ENCODE data around the gene TAF4.

Gene TAF4

DNA sequence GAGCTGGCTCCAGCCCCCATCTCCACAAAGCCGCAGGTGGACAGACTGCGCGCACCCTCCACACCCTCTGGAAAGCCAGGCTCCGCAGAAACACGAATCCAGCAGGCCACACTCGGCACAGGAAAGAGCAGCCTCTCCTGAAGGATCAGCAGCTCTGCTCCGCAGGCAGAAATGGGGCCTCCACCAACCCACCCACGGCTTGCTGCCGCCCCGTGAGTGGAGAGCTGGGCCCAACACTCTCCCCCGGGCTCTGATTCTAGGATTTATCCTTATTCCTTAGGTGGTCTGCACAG lies 39.2 kb downstream of the TAF4 start:
- Histone ChIP-seq H3K4me3 (no peak overlapping the region), H3K27me3 (no peaks in the 10 kb centered on the region), H3K9ac (peak overlapping the region in 9 of 11 experiments; percentile 1 to 72 (median 51); a peak in 17 of 22 replicates), H3K4me1 (peaks cover 23 to 56% (median 48%) of the 10 kb centered on the region in 10 experiments), H3K4me2 (peak overlapping the region; percentile 64 to 87 (median 73)), H3K36me3 (peaks cover 0 to 14% (median 3%) of the 10 kb centered on the region in 11 experiments; a peak in 8 of 22 replicates), H3K9me3 (replicated peaks in 1 of 11) (peaks cover 0 to 8% (median 0%) of the 10 kb centered on the region in 11 experiments; a peak in 1 of 22 replicates), H4K20me1 (peaks cover 95 to 100% (median 98%) of the 10 kb centered on the region in 11 experiments), H3K27ac (peak overlapping the region in 7 of 11 experiments; percentile 30 to 68 (median 54); a peak in 13 of 22 replicates)
- no peak for TF ChIP-seq Cebpa-rat (IDR thresholded peaks at IDR 0.05)

DNA sequence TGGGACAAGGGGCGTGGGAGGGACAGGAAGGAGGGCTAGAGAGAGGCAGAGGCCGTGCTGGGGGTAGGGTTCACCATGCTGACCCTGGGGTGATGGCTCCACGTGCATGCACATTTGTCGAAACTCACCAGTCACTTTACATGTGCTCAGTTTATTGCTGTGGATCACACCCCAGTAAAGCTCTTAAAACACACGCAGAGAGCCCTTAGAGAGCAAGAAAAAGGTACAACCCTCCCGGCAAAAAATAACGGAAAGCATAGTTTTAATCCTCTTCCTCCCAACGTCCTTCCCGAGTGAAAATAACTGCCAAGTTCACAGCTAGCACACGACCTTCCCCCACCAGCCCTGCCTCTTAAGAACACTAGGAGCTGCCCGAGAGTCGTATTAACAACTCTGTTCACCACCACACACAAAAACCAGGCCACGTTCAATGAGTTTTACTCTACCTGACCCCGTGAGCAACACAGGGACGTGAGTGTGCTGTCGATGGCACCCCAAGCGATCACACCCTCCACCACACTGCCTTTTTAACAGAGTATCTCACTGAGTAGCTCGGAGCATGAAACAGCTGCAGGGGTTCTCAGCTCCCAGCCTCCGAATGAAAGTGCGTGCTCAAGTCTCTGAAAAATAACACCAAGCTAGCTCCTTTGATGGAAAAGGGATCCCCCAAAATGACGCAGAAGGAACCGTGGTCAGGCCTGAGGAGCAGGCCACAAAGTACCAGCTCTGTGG lies 39.7 kb downstream of the TAF4 start:
- Histone ChIP-seq H3K36me3 (peaks cover 0 to 10% (median 3%) of the 10 kb centered on the region in 11 experiments; a peak in 8 of 22 replicates), H3K9ac (peak overlapping the region in 9 of 11 experiments; percentile 1 to 72 (median 53); a peak in 17 of 22 replicates), H3K27me3 (no peaks in the 10 kb centered on the region), H4K20me1 (peaks cover 95 to 100% (median 98%) of the 10 kb centered on the region in 11 experiments), H3K9me3 (replicated peaks in 1 of 11) (peaks cover 0 to 8% (median 0%) of the 10 kb centered on the region in 11 experiments; a peak in 1 of 22 replicates), H3K4me3 (no peak overlapping the region), H3K4me2 (peak overlapping the region; percentile 64 to 87 (median 73)), H3K4me1 (peaks cover 23 to 56% (median 49%) of the 10 kb centered on the region in 10 experiments), H3K27ac (peak overlapping the region in 9 of 11 experiments; percentile 30 to 68 (median 46); a peak in 17 of 22 replicates)
- no peak for TF ChIP-seq Cebpa-rat (IDR thresholded peaks at IDR 0.05)

DNA sequence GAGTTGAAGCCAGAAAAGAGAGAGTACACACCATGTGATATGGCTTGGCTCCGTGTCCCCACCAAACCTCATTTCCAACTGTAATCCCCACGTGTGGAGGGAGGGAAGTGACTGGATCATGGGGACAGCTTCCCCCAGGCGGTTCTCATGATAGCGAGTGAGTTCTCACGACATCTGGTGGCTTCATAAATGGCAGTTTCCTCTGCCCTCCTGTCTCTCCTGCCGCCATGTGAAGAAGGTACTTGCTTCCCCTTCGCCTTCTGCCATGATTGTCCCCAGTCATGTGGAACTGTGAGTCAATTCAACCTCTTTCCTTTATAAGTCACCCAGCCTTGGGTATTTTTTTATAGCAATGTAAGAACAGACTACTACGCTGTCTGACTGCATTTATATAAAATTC lies 40.3 kb downstream of the TAF4 start:
- no peak overlapping the region for H3K4me3 ChIP-seq
- peak overlapping the region in 8 of 11 experiments; percentile 1 to 72 (median 55); a peak in 8 of 22 replicates for H3K9ac ChIP-seq
- peak overlapping the region; percentile 46 to 87 (median 73) for H3K4me2 ChIP-seq
- no peak for TF ChIP-seq Cebpa-rat (IDR thresholded peaks at IDR 0.05)
- H4K20me1 ChIP-seq = peaks cover 95 to 100% (median 98%) of the 10 kb centered on the region in 11 experiments
- no peaks in the 10 kb centered on the region for H3K27me3 ChIP-seq
- H3K27ac ChIP-seq = peak overlapping the region in 9 of 11 experiments; percentile 30 to 68 (median 46); a peak in 16 of 22 replicates
- H3K4me1 ChIP-seq = peaks cover 23 to 58% (median 51%) of the 10 kb centered on the region in 10 experiments
- H3K36me3 ChIP-seq = peaks cover 0 to 6% (median 0%) of the 10 kb centered on the region in 11 experiments; a peak in 5 of 22 replicates
- H3K9me3 ChIP-seq (replicated peaks in 1 of 11) = peaks cover 0 to 8% (median 0%) of the 10 kb centered on the region in 11 experiments; a peak in 1 of 22 replicates

DNA sequence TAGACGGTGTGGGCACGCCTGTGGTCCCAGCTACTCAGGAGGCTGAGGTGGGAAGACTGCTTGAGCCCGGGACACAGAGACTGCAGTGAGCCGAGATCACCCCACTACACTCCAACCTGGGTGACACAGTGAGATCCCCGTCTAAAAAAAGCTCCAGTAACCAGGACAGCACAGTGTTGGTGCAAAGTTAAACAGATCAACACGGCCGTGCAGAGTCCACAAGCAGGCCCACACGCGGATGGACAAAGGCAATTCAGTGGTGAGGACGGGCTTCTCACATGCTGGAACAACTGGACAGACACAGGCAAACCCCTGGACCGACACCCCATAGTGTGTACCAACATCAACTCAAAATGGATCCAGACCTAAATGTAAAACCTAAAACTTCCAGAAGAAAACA lies 41.7 kb downstream of the TAF4 start:
- H4K20me1 ChIP-seq = peaks cover 96 to 100% (median 98%) of the 10 kb centered on the region in 11 experiments
- H3K27ac ChIP-seq = no peak overlapping the region
- no peak overlapping the region for H3K4me3 ChIP-seq
- H3K4me2 ChIP-seq = no peak overlapping the region
- H3K27me3 ChIP-seq = no peaks in the 10 kb centered on the region
- TF ChIP-seq Cebpa-rat (IDR thresholded peaks at IDR 0.05) = no peak
- peaks cover 0 to 8% (median 0%) of the 10 kb centered on the region in 11 experiments; a peak in 1 of 22 replicates for H3K9me3 ChIP-seq (replicated peaks in 1 of 11)
- peaks cover 0 to 3% (median 0%) of the 10 kb centered on the region in 11 experiments; a peak in 2 of 22 replicates for H3K36me3 ChIP-seq
- peaks cover 23 to 69% (median 63%) of the 10 kb centered on the region in 10 experiments for H3K4me1 ChIP-seq
- H3K9ac ChIP-seq = peak overlapping the region in 1 of 11 experiments; percentile 16; a peak in 1 of 22 replicates

DNA sequence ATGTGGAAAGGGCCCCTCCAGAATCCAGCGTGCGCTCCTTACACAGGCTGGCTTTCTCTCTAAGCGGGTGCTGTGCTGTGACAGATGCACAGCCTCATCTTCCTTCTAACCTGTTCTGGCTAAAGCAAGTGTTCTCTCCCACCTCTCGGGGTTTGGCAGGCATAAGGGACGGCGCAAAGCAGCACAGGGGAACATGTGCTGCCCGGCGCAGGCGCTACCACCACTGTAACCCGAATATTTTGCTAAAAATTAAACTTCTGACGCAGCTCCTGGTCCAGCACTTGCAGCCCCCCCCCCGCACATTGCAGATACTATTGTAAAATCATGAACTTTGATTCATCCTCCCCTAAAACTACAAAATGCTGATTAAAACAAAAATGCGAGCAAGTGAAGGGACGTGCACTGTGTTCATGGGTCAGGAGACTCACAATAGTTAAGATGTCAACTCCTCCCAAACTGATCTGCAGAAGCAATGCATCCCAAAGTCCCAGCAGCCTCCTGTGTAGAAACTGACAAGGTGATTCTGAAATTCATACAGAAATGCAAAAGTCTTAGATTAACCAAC lies 43.0 kb downstream of the TAF4 start:
- Histone ChIP-seq H3K27me3 (no peaks in the 10 kb centered on the region), H3K9me3 (replicated peaks in 1 of 11) (peaks cover 0 to 8% (median 0%) of the 10 kb centered on the region in 11 experiments; a peak in 1 of 22 replicates), H3K4me2 (peak overlapping the region in 3 of 11 experiments; percentile 6 to 26 (median 14); a peak in 4 of 22 replicates), H3K27ac (no peak overlapping the region), H3K4me3 (no peak overlapping the region), H3K36me3 (peaks cover 0 to 3% (median 0%) of the 10 kb centered on the region in 11 experiments; a peak in 2 of 22 replicates), H4K20me1 (peaks cover 97 to 100% (median 98%) of the 10 kb centered on the region in 11 experiments), H3K4me1 (peaks cover 23 to 68% (median 61%) of the 10 kb centered on the region in 10 experiments), H3K9ac (peak overlapping the region in 2 of 11 experiments; percentile 16 to 37; a peak in 1 of 22 replicates)
- no peak for TF ChIP-seq Cebpa-rat (IDR thresholded peaks at IDR 0.05)

DNA sequence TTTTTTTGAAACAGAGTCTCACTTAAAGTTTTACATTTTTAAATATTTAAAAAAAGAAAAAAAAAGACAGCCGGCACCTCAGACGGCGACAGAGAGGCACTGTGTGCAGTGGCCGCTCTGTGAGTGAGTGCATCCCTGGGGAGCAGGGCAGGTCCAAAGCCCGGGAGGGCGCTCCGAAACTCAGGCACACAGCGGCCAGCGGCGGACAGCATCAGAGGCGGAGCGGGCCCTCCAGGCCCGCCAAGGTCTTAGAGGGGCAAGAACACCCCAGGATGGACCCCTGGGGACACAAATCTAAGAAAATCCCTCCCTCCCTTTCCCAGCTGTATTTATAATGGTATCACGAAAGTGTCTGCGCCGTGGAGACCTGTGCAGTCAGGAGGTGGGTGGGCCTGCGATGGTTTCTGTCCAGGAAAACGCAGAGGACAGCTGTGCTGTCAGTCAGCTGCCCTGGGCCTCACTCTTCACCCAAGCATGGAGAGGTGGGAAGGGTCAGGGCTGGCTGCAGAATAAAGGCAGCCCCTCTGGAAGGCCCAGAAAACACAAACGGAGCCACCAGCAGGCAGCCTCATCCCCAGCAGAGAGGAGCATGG lies 43.8 kb downstream of the TAF4 start:
- Histone ChIP-seq H4K20me1 (peaks cover 94 to 100% (median 98%) of the 10 kb centered on the region in 11 experiments), H3K27me3 (no peaks in the 10 kb centered on the region), H3K36me3 (peaks cover 0 to 5% (median 0%) of the 10 kb centered on the region in 11 experiments; a peak in 4 of 22 replicates), H3K4me3 (no peak overlapping the region), H3K4me2 (peak overlapping the region in 6 of 11 experiments; percentile 3 to 26 (median 11); a peak in 6 of 22 replicates), H3K4me1 (peaks cover 18 to 61% (median 55%) of the 10 kb centered on the region in 10 experiments), H3K27ac (no peak overlapping the region), H3K9ac (peak overlapping the region in 4 of 11 experiments; percentile 16 to 44 (median 26); a peak in 4 of 22 replicates), H3K9me3 (replicated peaks in 1 of 11) (peaks cover 0 to 8% (median 0%) of the 10 kb centered on the region in 11 experiments; a peak in 1 of 22 replicates)
- TF ChIP-seq Cebpa-rat (IDR thresholded peaks at IDR 0.05) = no peak

DNA sequence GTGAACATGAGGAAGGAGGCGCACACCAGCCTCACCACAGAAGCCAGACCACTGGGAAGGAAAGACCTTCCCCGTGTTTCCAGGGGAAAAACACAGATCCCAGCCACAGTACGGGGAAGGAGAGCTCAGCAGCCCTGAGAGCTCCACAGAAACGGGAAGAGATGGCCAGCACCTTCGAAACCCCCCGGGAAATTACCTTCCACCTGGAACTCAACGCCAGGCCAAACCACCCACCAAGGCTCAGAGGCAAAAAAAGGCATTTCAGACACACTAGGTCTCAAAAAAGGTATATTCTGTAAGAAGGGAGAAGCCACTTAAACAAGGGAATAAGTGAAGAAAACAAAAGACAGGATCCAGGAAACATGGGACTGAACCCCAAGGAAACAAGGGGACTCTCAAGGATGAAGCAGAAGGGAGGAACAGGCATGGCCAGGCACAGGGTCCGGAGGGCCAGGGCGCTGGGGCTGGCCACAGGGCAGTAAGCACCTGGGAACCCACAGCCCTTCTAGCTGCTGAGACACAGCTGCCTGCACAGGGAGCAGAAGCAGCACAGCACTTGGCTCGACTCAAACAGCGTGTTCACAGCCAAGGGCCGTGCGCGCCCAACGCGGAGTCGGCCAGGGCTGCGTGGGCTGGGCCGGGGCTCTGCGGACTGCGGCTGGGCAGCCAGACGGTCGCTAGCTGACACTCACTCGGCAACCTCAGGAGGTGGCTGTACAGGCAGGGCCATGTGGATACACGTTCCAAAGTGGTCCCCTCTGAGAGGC lies 44.6 kb downstream of the TAF4 start:
- Histone ChIP-seq H3K4me2 (peak overlapping the region in 4 of 11 experiments; percentile 3 to 25 (median 16); a peak in 3 of 22 replicates), H3K4me1 (peaks cover 13 to 58% (median 50%) of the 10 kb centered on the region in 10 experiments), H3K36me3 (peaks cover 0 to 12% (median 3%) of the 10 kb centered on the region in 11 experiments; a peak in 5 of 22 replicates), H3K9me3 (replicated peaks in 1 of 11) (peaks cover 0 to 8% (median 0%) of the 10 kb centered on the region in 11 experiments; a peak in 1 of 22 replicates), H3K4me3 (no peak overlapping the region), H3K27me3 (no peaks in the 10 kb centered on the region), H3K9ac (peak overlapping the region in 5 of 11 experiments; percentile 0 to 44 (median 3); a peak in 3 of 22 replicates), H3K27ac (no peak overlapping the region), H4K20me1 (peaks cover 89 to 100% (median 98%) of the 10 kb centered on the region in 11 experiments)
- no peak for TF ChIP-seq Cebpa-rat (IDR thresholded peaks at IDR 0.05)

Data from BLaER1 treated with 17β-estradiol and CSF1 and Interleukin-3, amounts not matched to agents 10 nM and 100 nM (cell line).